ENCODE measurements around the gene UNC13B.
"Not testable (repeated sequence)": the region's sequence is repeated elsewhere in the genome, so short reads cannot be mapped to it uniquely, and the experiment has no call there.

Gene UNC13B

DNA sequence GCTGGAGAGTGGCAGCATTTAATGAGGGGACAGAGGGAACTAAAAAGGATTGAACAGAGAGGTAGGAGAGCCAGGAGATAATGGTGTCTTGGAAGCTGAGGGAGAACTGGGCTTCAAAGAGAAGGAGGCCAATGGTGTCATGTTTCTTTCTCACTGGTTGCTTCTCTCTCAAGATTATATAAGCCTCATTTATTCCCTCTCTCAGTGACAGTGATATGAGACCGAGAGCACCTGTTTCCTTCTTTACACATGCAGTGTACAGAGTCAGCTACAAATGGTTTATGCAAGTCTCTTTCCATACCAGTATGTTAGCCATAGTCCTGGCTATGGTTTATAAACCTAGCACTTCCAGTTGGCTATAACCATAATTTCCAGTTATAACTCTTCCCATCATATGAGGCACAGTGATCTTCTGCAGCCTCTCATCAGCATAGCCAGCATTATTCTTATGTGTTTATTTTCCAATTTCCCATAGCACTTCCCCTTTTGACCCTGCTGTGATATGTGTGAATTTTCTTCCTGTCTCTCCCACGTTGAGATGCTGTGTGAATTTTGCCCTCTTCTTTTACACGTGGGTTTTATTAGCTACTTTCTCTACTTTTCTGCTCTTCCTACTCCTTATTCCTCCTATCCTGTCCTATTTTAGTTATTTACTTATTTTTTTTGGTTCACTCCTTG, 71.2 kb downstream of the UNC13B start:
- TF ChIP-seq, protein P1, sequence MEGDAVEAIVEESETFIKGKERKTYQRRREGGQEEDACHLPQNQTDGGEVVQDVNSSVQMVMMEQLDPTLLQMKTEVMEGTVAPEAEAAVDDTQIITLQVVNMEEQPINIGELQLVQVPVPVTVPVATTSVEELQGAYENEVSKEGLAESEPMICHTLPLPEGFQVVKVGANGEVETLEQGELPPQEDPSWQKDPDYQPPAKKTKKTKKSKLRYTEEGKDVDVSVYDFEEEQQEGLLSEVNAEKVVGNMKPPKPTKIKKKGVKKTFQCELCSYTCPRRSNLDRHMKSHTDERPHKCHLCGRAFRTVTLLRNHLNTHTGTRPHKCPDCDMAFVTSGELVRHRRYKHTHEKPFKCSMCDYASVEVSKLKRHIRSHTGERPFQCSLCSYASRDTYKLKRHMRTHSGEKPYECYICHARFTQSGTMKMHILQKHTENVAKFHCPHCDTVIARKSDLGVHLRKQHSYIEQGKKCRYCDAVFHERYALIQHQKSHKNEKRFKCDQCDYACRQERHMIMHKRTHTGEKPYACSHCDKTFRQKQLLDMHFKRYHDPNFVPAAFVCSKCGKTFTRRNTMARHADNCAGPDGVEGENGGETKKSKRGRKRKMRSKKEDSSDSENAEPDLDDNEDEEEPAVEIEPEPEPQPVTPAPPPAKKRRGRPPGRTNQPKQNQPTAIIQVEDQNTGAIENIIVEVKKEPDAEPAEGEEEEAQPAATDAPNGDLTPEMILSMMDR (IDR thresholded peaks at IDR 0.05; ENCODE audit: extremely low read depth, missing control alignments) = no peak
- no peak for DNase-seq (ENCODE audit: low spot score)

DNA sequence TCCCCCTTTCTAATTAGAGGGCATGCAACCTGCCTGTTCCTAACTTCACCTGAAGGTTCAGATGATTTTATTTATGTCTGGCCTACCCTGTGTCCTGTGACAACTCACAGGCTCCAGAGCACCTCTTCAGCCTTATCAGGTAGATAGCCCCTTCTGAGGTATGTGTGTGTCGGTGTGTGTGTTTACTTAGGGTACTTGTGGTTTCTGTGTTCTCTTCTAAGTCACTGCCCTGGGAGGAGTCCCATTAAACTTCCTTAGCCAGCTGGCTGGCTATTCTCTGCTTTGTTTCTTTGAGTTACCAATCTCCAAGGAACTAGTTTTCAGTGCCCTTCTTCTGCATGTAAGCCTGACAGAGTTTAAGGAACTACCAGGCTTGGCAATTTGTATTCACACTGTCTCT, 74.9 kb downstream of the UNC13B start:
- TF ChIP-seq, protein P1 (IDR thresholded peaks at IDR 0.05; ENCODE audit: extremely low read depth, missing control alignments) = no peak
- DNase-seq (ENCODE audit: low spot score) = no peak

DNA sequence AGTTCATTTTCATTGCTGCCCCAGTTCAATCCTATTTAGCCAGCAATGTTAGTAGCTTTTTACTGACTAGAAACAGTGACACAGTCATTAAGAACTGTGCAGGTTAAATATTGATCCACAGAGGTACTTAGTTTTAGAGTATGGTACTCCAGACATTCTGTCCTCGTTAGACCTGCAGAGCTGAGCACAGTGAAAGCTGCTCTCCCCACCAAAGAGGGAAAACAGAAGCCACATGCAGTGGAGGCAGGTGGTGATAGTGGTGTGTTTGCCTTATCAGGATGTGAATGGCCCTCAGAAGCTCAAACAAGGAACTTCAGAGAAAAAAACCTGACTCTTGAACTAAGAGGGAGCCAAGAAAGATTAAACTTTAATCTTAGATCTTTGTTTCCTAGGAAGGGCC, 75.5 kb downstream of the UNC13B start:
- DNase-seq (ENCODE audit: low spot score) = no peak

DNA sequence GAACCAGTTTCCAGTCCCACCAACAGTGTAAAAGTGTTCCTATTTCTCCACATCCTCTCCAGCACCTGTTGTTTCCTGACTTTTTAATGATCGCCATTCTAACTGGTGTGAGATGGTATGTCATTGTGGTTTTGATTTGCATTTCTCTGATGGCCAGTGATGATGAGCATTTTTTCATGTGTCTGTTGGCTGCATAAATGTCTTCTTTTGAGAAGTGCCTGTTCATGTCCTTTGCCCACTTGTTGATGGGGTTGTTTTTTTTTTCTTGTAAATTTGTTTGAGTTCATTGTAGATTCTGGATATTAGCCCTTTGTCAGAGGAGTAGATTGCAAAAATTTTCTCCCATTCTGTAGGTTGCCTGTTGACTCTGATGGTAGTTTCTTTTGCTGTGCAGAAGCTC, 84.1 kb downstream of the UNC13B start:
- DNase-seq (ENCODE audit: low spot score) = not testable (repeated sequence)

More for the DNA sequence above, 75.5 kb downstream of the UNC13B start:
- TF ChIP-seq, protein P1 (IDR thresholded peaks at IDR 0.05; ENCODE audit: extremely low read depth, missing control alignments) = no peak

DNA sequence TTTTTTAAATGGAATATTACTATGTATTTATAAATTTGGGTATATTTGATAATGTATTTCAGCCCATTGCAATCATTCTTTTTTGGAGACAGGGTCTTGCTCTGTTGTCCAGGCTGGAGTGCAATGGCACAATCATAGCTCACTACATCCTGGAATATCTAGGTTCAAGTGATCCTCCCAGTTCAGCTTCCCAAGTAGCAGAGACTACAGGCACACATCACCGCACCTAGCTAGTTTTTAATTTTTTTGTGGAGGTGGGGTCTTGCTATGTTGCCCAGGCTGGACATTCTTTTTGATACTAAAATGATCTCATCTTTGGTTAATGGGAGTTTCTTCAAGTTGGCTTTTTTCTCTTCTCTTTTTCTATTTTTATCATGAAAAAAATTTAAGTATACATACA, 91.3 kb downstream of the UNC13B start:
- TF ChIP-seq, protein P1 (IDR thresholded peaks at IDR 0.05; ENCODE audit: extremely low read depth, missing control alignments) = no peak
- no peak for DNase-seq (ENCODE audit: low spot score)

DNA sequence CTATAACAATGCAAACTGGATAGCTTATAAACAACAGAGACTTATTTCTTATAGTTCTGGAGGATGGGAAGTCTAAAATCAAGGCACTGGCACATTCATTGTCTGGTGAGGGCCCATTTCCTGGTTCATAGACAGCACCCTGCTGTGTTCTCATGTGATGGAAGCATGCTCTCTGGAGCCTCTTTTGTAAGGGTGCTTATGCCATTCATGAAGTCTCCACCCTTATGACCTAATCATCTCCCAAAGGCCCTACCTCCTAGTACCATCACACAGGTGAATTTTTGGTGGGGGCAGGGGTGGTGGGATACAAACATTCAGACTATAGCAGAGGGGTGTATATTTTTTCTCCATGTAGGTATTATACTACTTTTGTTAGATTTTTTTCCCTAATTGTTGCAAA, 92.4 kb downstream of the UNC13B start:
- TF ChIP-seq, protein P1 (IDR thresholded peaks at IDR 0.05; ENCODE audit: extremely low read depth, missing control alignments) = no peak
- DNase-seq (ENCODE audit: low spot score) = no peak

DNA sequence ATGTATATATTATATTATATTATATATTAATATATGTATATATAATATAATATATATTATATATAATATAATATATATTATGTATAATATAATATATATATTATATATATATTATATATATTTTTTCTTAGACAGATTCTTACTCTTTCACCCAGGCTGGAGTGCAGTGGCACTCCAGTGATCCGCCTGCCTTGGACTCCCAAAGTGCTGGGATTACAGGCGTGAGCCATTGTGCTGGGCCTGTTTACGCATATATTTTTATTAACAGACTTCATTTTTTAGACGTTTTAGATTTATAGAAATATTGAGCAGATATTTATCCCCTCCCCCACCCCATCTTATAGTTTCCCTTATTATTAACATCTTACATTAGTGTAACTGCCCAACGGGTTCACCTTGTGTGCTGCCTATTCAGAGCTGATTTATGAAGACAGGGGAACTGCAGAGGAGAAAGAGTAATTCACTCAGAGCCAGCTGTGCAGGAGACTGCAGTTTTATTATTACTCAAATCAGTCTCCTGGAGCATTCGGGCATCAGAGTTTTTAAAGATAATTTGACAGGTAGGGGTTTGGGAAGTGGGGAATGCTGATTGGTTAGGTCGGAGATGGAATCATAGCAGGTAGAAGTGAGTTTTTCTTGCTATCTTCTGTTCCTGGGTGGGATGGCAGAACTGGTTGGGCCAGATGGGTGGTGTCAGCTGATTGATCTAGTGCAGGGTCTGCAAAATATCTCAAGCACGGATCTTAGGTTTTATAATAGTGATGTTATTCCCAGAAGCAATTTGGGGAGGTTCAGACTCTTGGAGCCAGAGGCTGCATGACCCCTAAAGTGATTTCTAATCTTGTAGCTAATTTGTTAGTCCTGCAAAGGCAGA, 93.4 kb downstream of the UNC13B start:
- TF ChIP-seq, protein P1 (IDR thresholded peaks at IDR 0.05; ENCODE audit: extremely low read depth, missing control alignments) = no peak
- DNase-seq (ENCODE audit: low spot score) = no peak

All from GM20000 (cell line).